ENCODE data around the gene LIN54. TPM values are rescaled to one million over a fixed set of nuclear protein-coding genes. Genes with fewer than 3 reads are reported as not detected.

Gene LIN54
- total and polyA plus RNA-seq, 9 of the 15 experiments (the other 6 are each of a cell fraction or from before 2014, with no cell fraction given) = 2.2 to 22.5 (median 15.8) TPM

DNA sequence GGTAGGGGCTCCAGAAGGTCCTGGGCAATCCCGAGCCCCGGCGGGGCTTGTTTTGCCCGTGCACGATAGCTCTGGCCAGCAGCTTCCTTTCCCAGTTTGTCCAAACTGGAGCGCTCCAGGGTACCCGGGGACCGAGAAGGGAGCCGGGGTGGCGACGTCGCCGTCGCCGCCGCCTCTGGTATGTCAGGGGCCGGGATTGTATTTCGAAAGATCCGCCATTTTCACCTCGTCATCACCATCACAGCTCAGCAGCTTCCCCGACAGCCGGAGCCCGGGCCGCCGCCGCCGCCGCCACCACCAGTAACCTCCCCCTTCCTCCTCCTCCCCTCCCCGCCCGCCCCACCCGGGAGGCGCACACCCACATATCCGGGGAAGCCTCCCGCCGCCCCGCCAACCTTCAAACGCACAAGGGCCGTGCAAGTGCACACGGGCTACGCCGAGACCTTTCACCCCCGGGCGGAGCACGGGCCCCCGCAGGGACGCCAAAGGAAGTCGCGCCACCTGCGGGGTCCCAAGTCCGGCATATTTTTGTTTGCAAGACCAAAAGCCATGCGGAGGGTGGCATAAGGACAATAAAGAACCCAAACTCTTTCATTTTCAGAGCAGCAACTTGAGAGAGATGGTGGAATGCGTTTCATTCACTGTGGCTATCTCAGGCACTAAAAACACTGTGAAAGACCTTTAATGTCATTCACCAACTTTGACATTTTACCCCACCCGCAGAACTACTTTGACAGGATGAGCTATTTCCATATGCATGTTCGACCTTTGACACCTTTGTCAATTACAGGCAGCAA lies at the start of gene LIN54 (continued):
- TF ChIP-seq, protein P1, sequence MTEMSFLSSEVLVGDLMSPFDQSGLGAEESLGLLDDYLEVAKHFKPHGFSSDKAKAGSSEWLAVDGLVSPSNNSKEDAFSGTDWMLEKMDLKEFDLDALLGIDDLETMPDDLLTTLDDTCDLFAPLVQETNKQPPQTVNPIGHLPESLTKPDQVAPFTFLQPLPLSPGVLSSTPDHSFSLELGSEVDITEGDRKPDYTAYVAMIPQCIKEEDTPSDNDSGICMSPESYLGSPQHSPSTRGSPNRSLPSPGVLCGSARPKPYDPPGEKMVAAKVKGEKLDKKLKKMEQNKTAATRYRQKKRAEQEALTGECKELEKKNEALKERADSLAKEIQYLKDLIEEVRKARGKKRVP (CRISPR knock-in tag; IDR thresholded peaks at IDR 0.05) = no peak
- TF ChIP-seq, protein P2, sequence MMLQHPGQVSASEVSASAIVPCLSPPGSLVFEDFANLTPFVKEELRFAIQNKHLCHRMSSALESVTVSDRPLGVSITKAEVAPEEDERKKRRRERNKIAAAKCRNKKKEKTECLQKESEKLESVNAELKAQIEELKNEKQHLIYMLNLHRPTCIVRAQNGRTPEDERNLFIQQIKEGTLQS (IDR thresholded peaks at IDR 0.05) = 0 out of 2 replicates have a peak, but pooled peaks have one; percentile 27
- TF ChIP-seq, protein P2 (CRISPR knock-in tag; conservative IDR thresholded peaks at IDR 0.05) = no peak
- TF ChIP-seq SRSF3 (IDR thresholded peaks at IDR 0.05; ENCODE audit: insufficient read depth, low read length) (no peak), NRF1 (conservative IDR thresholded peaks at IDR 0.05 in 1 of 2, IDR thresholded peaks at IDR 0.05 in 1 of 2) (no peak), ZBTB7A (IDR thresholded peaks at IDR 0.05; ENCODE audit: borderline replicate concordance, control insufficient read depth, low read depth, low read length) (0 out of 2 replicates have a peak, but pooled peaks have one; percentile 50), KHSRP (IDR thresholded peaks at IDR 0.05) (no peak), ZZZ3 (IDR thresholded peaks at IDR 0.05) (no peak), POLR2B (IDR thresholded peaks at IDR 0.05; ENCODE audit: low read depth, partially characterized antibody) (no peak), ZNF436 (CRISPR knock-in tag; IDR thresholded peaks at IDR 0.05) (no peak), YY1 (IDR thresholded peaks at IDR 0.05; ENCODE audit: borderline replicate concordance in 1 of 3, control insufficient read depth in 1 of 3, extremely low read depth in 1 of 3, insufficient read depth in 3 of 3, insufficient read length in 1 of 3, insufficient replicate concordance in 2 of 3, low read depth in 1 of 3, low read length in 2 of 3) (peak; percentile 46 to 91 (median 86)), MEF2D (tag; conservative IDR thresholded peaks at IDR 0.05; ENCODE audit: low read depth) (no peak), ZNF175 (CRISPR knock-in tag; IDR thresholded peaks at IDR 0.05; ENCODE audit: low read depth) (no peak), RFX1 (IDR thresholded peaks at IDR 0.05) (no peak), CSDE1 (IDR thresholded peaks at IDR 0.05) (no peak)
- TF ChIP-seq, protein P3, sequence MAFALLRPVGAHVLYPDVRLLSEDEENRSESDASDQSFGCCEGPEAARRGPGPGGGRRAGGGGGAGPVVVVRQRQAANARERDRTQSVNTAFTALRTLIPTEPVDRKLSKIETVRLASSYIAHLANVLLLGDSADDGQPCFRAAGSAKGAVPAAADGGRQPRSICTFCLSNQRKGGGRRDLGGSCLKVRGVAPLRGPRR (CRISPR knock-in tag; IDR thresholded peaks at IDR 0.05) = no peak
- TF ChIP-seq, protein P4, sequence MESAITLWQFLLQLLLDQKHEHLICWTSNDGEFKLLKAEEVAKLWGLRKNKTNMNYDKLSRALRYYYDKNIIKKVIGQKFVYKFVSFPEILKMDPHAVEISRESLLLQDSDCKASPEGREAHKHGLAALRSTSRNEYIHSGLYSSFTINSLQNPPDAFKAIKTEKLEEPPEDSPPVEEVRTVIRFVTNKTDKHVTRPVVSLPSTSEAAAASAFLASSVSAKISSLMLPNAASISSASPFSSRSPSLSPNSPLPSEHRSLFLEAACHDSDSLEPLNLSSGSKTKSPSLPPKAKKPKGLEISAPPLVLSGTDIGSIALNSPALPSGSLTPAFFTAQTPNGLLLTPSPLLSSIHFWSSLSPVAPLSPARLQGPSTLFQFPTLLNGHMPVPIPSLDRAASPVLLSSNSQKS (CRISPR knock-in tag; IDR thresholded peaks at IDR 0.05) = no peak
- TF ChIP-seq, protein P5, sequence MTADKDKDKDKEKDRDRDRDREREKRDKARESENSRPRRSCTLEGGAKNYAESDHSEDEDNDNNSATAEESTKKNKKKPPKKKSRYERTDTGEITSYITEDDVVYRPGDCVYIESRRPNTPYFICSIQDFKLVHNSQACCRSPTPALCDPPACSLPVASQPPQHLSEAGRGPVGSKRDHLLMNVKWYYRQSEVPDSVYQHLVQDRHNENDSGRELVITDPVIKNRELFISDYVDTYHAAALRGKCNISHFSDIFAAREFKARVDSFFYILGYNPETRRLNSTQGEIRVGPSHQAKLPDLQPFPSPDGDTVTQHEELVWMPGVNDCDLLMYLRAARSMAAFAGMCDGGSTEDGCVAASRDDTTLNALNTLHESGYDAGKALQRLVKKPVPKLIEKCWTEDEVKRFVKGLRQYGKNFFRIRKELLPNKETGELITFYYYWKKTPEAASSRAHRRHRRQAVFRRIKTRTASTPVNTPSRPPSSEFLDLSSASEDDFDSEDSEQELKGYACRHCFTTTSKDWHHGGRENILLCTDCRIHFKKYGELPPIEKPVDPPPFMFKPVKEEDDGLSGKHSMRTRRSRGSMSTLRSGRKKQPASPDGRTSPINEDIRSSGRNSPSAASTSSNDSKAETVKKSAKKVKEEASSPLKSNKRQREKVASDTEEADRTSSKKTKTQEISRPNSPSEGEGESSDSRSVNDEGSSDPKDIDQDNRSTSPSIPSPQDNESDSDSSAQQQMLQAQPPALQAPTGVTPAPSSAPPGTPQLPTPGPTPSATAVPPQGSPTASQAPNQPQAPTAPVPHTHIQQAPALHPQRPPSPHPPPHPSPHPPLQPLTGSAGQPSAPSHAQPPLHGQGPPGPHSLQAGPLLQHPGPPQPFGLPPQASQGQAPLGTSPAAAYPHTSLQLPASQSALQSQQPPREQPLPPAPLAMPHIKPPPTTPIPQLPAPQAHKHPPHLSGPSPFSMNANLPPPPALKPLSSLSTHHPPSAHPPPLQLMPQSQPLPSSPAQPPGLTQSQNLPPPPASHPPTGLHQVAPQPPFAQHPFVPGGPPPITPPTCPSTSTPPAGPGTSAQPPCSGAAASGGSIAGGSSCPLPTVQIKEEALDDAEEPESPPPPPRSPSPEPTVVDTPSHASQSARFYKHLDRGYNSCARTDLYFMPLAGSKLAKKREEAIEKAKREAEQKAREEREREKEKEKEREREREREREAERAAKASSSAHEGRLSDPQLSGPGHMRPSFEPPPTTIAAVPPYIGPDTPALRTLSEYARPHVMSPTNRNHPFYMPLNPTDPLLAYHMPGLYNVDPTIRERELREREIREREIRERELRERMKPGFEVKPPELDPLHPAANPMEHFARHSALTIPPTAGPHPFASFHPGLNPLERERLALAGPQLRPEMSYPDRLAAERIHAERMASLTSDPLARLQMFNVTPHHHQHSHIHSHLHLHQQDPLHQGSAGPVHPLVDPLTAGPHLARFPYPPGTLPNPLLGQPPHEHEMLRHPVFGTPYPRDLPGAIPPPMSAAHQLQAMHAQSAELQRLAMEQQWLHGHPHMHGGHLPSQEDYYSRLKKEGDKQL (CRISPR knock-in tag; IDR thresholded peaks at IDR 0.05; ENCODE audit: borderline replicate concordance) = no peak
